Loucy (cell line): ENCODE measurements around the gene TRAFD1.

Source experiments
- H2AFZ ChIP-seq: fragments of 200-600 bp; sonication (generic); 2 replicates; pipeline ENCODE4 v1.6.0; 2016; ENCODE audit warnings: antibody characterized with exemption, mild to moderate bottlenecking, low read length, moderate library complexity
- H3F3A ChIP-seq: fragments of 200-600 bp; 2 replicates; pipeline ENCODE4 v1.6.0; 2016; ENCODE audit warnings: antibody characterized with exemption, low read depth, mild to moderate bottlenecking
- H3K27me3 ChIP-seq: fragments of 200-600 bp; sonication (generic); 2 replicates; pipeline ENCODE4 v1.6.1; 2014; ENCODE audit warnings: low read length, mild to moderate bottlenecking; ENCODE audit not compliant: insufficient read depth, poor library complexity, severe bottlenecking
- H3K36me3 ChIP-seq: fragments of 200-600 bp; sonication (generic); 2 replicates; pipeline ENCODE4 v1.6.1; 2016; ENCODE audit warnings: low read length; ENCODE audit not compliant: insufficient read depth
- H3K4me1 ChIP-seq: fragments of 200-600 bp; sonication (generic); 2 replicates; pipeline ENCODE4 v1.5.1; 2014; ENCODE audit warnings: low read length, mild to moderate bottlenecking; ENCODE audit not compliant: insufficient read depth, poor library complexity, severe bottlenecking
- H3K4me2 ChIP-seq: fragments of 200-600 bp; sonication (generic); 2 replicates; pipeline ENCODE4 v1.6.0; 2014; ENCODE audit warnings: antibody characterized with exemption, low read length, low read depth, mild to moderate bottlenecking; ENCODE audit not compliant: poor library complexity, severe bottlenecking
- H3K4me3 ChIP-seq: fragments of 200-600 bp; sonication (generic); 2 replicates; pipeline ENCODE4 v1.5.1; 2014; ENCODE audit warnings: low read length, mild to moderate bottlenecking, mixed read lengths; ENCODE audit not compliant: poor library complexity, severe bottlenecking
- H3K79me2 ChIP-seq: fragments of 200-600 bp; sonication (generic); 2 replicates; pipeline ENCODE4 v1.6.1; 2014; ENCODE audit warnings: low read length; ENCODE audit not compliant: insufficient read depth
- H3K9ac ChIP-seq: fragments of 200-600 bp; sonication (generic); 2 replicates; pipeline ENCODE4 v1.6.0; 2014; ENCODE audit warnings: mild to moderate bottlenecking, low read depth, low read length, moderate library complexity; ENCODE audit not compliant: poor library complexity, severe bottlenecking
- H3K9me2 ChIP-seq: fragments of 200-600 bp; sonication (generic); replicated peaks from 2 replicates; pipeline ENCODE4 v1.6.1; 2016; ENCODE audit warnings: low read depth, low read length, mixed read lengths
- H3K9me3 ChIP-seq: fragments of 200-600 bp; sonication (generic); 2 replicates; pipeline ENCODE4 v1.6.1; 2014; ENCODE audit warnings: mild to moderate bottlenecking, antibody characterized with exemption, low read length, low read depth; ENCODE audit not compliant: insufficient read depth
- H4K20me1 ChIP-seq: fragments of 200-600 bp; sonication (generic); 2 replicates; pipeline ENCODE4 v1.6.0; 2014; ENCODE audit warnings: antibody characterized with exemption, low read length, mild to moderate bottlenecking; ENCODE audit not compliant: insufficient read depth, poor library complexity, severe bottlenecking
- CTCF ChIP-seq: fragments of 200-600 bp; sonication (generic); conservative IDR thresholded peaks from 2 replicates; pipeline ENCODE4 v1.5.1; 2014; ENCODE audit warnings: mild to moderate bottlenecking, antibody characterized with exemption, low read length
- EZH2phosphoT487 ChIP-seq: fragments of 200-600 bp; IDR thresholded peaks from 2 replicates; pipeline ENCODE4 v1.6.1; 2018; ENCODE audit warnings: antibody characterized with exemption, mild to moderate bottlenecking, moderate library complexity, borderline replicate concordance

The TRAFD1 gene

GRCh38 chr12:112134731-112135130 is 9.4 kb downstream of the TRAFD1 start:
- H3K79me2 ChIP-seq = no peaks in the 10 kb centered on the region; the same call in 1 of the 2 replicates
- H3K9me3 ChIP-seq = no peaks in the 10 kb centered on the region
- no peak for TF ChIP-seq CTCF
- peaks cover 9% of the 10 kb centered on the region; the same call in 1 of the 2 replicates for H3F3A ChIP-seq
- no peaks in the 10 kb centered on the region for H3K9me2 ChIP-seq
- peaks cover 18% of the 10 kb centered on the region for H3K4me1 ChIP-seq
- H2AFZ ChIP-seq = no peak overlapping the region
- H4K20me1 ChIP-seq = peaks cover 19% of the 10 kb centered on the region
- no peak overlapping the region for H3K4me2 ChIP-seq
- peaks cover 13% of the 10 kb centered on the region; the same call in 1 of the 2 replicates for H3K36me3 ChIP-seq
- H3K4me3 ChIP-seq = no peak overlapping the region
- H3K9ac ChIP-seq = no peak overlapping the region
- no peaks in the 10 kb centered on the region for H3K27me3 ChIP-seq

GRCh38 chr12:112140728-112141127 is 15.4 kb downstream of the TRAFD1 start:
- H3K4me3 ChIP-seq = no peak overlapping the region
- H3K9ac ChIP-seq = no peak overlapping the region
- no peaks in the 10 kb centered on the region for H3K4me1 ChIP-seq
- no peaks in the 10 kb centered on the region for H3F3A ChIP-seq
- no peaks in the 10 kb centered on the region for H3K9me3 ChIP-seq
- no peaks in the 10 kb centered on the region for H4K20me1 ChIP-seq
- no peak overlapping the region for H2AFZ ChIP-seq
- H3K36me3 ChIP-seq = peaks cover 35% of the 10 kb centered on the region; the same call in 1 of the 2 replicates
- no peak overlapping the region for H3K4me2 ChIP-seq
- no peaks in the 10 kb centered on the region for H3K79me2 ChIP-seq
- no peaks in the 10 kb centered on the region for H3K27me3 ChIP-seq
- TF ChIP-seq EZH2phosphoT487 (no peak), CTCF (no peak)
- H3K9me2 ChIP-seq = no peaks in the 10 kb centered on the region

GRCh38 chr12:112146123-112146522 is 20.8 kb downstream of the TRAFD1 start:
- H3K4me3 ChIP-seq = no peak overlapping the region
- no peaks in the 10 kb centered on the region for H3K79me2 ChIP-seq
- no peak overlapping the region for H3K9ac ChIP-seq
- H2AFZ ChIP-seq = no peak overlapping the region
- TF ChIP-seq EZH2phosphoT487 = no peak
- no peak for TF ChIP-seq CTCF
- no peaks in the 10 kb centered on the region for H3K9me2 ChIP-seq
- H4K20me1 ChIP-seq = no peaks in the 10 kb centered on the region
- H3K4me2 ChIP-seq = no peak overlapping the region
- H3K4me1 ChIP-seq = no peaks in the 10 kb centered on the region
- no peaks in the 10 kb centered on the region for H3F3A ChIP-seq
- H3K9me3 ChIP-seq = no peaks in the 10 kb centered on the region
- peaks cover 29% of the 10 kb centered on the region; the same call in 1 of the 2 replicates for H3K36me3 ChIP-seq
- no peaks in the 10 kb centered on the region for H3K27me3 ChIP-seq
